GM18867 (cell line): ENCODE data around the gene C10orf62.
"Not testable (repeated sequence)": the region's sequence is repeated elsewhere in the genome, so short reads cannot be mapped to it uniquely, and the experiment has no call there.

Experiments
- ATAC-seq: cut with Tn5 transposase; IDR thresholded peaks from one replicate; pipeline ENCODE4 v1.9.1; 2021; ENCODE audit warnings: mild to moderate bottlenecking, moderate library complexity; ENCODE audit not compliant: unreplicated experiment

The C10orf62 gene

GRCh38 chr10:97563337-97563736 is 26.2 kb upstream of the C10orf62 start:
- ATAC-seq = no peak

- ATAC-seq = no peak
These were observed 24.7 kb upstream of the C10orf62 start for GRCh38 chr10:97564776-97565175.

GRCh38 chr10:97566336-97566996 is 23.1 kb upstream of the C10orf62 start:
- no peak for ATAC-seq

GRCh38 chr10:97567891-97568290 is 21.6 kb upstream of the C10orf62 start:
- ATAC-seq = no peak

GRCh38 chr10:97570146-97570788 is 19.3 kb upstream of the C10orf62 start:
- no peak for ATAC-seq

- no peak for ATAC-seq
These were observed 18.6 kb upstream of the C10orf62 start for GRCh38 chr10:97570789-97571471.

- ATAC-seq = no peak
These were observed 17.9 kb upstream of the C10orf62 start for GRCh38 chr10:97571622-97572021.

GRCh38 chr10:97572214-97572989 is 17.1 kb upstream of the C10orf62 start, which contains the start of gene ANKRD2:
Gene ANKRD2, plus strand, starts transcription at chr10:97572779. Its CDS starts 10 bp downstream, at chr10:97572789.
- ATAC-seq = peak; percentile 74

- no peak for ATAC-seq
These were observed 16.5 kb upstream of the C10orf62 start for GRCh38 chr10:97573021-97573420.

GRCh38 chr10:97573672-97574071 is 15.8 kb upstream of the C10orf62 start:
- no peak for ATAC-seq

GRCh38 chr10:97574374-97575126 is 15.0 kb upstream of the C10orf62 start:
- no peak for ATAC-seq

- ATAC-seq = no peak
These were observed 14.3 kb upstream of the C10orf62 start for GRCh38 chr10:97575127-97575668.

- not testable (repeated sequence) for ATAC-seq
These were observed 13.0 kb upstream of the C10orf62 start for GRCh38 chr10:97576487-97576886.

- no peak for ATAC-seq
These were observed 11.8 kb upstream of the C10orf62 start for GRCh38 chr10:97577701-97578100.

- ATAC-seq = no peak
These were observed 11.2 kb upstream of the C10orf62 start for GRCh38 chr10:97578171-97578844.

GRCh38 chr10:97580421-97581367 is 8.8 kb upstream of the C10orf62 start:
- no peak for ATAC-seq

GRCh38 chr10:97582169-97582568 is 7.4 kb upstream of the C10orf62 start:
- ATAC-seq = no peak

- no peak for ATAC-seq
These were observed 6.0 kb upstream of the C10orf62 start for GRCh38 chr10:97583476-97583875.
